Suppressor macrophage treated with lipopolysaccharide for 4 hours (primary cell): ENCODE results near the gene RERG.

Experiments used
- DNase-seq: peaks from one replicate; pipeline ENCODE4 v3.0.0-alpha.2; 2020

RERG gene

DNA sequence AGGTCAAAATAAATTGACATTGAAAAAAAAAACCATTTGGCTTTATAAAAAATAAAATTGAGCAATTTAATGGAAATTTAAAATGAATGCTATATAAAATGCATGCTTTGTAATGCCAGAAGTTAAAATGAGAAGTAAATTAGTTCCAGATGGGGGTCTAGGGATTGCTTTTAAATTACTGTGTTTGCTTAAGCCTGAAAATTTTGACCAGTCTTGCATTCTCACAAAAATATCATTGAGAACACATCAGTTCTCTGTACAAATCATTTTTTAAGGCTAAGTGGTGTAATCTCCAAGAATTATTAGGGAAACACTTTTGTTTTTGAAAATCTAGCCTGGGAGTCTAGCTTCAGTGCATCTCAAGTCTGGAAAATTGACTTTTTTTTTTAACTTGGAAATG is 90.7 kb downstream of the RERG start:
- DNase-seq: no peak

DNA sequence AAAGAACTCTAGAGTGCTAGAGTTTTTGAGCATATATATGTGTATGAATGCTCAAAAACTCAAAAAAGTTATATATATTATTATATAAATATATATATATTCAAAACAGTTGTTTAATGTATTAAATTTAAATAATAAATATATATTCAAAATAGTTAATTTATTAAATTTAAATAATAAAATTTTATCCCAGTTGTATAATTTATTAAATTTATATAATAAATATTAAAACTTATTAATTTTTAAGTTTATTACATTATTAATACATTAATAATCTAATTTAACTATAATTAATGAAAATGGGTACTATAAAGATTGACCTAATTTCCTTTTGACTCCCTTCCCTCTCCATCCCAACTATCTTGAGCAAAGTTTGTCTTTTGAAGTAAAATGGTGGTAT is 97.8 kb downstream of the RERG start:
- no peak for DNase-seq

DNA sequence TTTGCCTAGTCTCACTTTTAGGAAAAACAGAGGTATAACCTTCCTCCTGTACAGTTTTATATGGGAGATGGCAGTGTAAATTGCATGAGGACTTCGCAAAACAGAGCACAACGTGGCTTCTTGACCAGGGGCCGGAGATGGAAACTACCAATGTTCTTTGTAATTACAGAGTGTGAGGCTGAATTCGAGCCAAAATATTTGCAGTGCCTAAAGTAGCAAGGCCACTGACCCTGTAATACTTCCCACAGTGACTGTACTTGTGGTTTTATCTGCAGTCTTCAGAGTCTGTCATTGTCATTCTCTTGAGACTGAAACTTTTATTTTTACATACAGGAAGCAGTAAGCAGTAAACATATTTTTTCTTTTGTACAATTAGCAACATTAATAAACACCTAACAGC is 98.9 kb downstream of the RERG start:
- no peak for DNase-seq

DNA sequence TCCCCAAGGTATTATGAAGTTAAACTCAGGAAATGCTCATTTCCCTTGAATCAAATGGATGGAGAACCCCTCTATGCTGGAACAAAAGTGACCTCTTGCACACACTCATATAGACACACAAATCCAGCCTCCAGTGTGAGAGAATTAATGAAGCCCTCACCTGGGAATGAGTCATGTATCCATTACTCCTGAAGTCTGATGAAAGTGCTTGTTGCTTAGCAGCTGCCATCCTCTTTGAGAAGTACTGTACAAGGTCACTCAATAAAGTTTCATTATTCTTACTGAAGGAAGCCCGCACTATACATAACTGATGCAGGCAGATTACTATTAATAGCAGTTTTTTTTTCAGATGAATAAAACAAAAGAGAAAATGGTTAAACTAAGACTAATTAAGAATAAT is 102.3 kb downstream of the RERG start:
- DNase-seq: no peak

DNA sequence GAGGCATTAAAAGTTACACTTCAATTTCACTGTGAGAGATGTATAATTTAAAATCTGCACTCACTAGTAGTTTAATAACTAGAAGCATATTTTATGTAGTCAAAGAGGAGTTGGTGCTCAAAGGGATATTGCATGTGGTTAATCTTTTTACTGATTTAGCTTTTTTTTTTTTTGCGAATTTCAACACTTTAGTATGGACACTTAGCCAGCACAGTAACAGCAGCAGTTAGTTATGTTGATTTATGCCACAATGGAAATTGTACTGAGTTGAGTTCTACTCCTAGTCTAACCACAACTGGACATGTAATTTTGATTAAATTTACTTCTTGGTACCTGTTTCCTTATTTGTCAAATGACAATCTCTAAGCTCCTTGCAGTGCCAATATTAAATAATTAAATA is 104.2 kb downstream of the RERG start:
- DNase-seq: no peak

DNA sequence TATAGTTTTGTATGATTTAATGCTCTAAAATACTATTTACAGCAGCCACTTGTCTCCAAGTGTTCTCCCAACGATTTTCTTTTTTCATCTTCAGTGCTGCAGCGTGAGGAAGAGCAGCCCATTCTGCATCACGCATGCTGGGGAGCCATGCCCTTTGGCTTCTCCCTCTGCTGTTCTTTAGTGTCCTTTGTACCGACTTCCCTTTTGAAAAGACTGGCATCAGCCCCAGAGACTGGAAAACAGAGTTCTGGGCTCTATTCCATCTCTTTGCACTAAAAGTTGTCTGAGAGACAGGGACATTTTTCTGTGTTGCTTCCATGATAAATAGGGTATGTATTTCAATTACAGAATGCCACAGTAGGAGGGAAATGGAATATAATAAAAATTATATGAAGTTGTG is 105.1 kb downstream of the RERG start:
- no peak for DNase-seq

DNA sequence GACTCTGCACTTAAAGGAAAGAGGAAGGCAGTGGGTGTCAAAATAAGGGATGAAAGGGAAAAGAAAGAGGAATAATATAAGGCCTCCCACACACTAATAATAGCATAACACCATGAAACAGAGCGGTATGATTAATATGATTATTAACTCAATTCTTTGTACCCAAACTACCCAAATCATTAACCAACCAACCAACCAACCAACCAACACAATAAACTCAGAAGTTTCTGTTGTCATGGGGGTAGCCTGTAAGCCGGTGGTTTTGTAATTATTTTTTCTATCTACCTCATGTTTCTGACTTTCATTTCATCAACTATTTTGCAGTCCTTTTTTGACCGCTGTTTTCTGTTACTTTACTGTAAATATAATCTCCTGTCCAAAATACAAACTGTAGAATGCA is 105.8 kb downstream of the RERG start:
- no peak for DNase-seq

DNA sequence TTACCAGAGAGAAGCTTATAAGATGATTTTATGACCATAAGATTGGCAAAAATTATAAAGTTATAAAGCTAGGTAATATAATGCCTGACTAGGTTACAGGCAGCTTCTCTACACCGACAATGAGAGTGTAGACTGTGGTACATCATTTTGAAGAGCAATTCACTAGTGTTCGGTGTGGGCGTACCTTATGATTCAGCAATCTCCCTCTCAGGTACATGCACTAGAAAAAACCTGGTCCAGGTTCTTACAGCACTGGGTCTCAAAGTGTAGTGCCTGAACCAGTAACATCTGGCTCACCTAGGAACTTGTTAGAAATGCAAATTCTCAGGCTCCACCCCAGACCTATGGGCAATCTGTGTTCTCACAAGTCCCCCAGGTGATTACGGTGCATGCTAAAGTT is 106.7 kb downstream of the RERG start:
- DNase-seq: no peak

DNA sequence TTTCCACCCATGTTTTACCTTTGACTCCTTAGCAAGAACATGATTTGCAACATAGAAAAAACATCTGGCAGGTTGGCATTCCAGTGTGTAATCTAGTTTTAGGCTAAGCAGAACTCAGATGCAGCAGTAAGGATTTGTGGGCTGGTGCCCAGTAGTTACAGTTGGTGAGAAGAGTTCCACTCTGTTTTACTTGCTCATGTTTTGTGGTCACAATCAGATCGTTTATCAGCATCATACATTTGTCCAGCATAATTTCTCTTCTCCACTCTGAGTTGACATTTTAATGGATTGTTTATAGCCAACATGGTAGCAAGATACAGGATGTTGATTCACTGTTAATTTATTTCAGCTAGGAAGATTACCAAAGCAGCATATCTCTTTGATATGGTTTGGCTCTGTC is 128.4 kb downstream of the RERG start:
- DNase-seq: no peak

DNA sequence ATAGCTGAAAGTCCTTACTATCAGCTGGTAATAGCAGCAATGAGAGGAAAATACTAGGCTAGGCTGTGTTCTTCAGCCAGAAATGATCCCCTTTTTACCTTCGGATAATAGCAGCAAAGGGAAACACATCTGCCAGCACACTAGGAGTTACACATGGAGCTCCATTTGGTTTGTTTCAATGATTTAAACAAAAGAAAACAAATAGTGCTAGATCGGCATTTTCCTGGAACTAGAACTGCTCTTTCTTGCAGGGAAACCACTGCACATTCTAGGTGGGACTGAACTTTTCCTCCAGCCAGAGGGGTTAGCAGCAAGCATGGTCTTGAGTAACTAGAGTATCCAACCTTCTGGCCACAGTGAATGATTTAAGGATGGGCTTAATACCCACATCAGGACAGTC is 130.8 kb downstream of the RERG start:
- DNase-seq: no peak

DNA sequence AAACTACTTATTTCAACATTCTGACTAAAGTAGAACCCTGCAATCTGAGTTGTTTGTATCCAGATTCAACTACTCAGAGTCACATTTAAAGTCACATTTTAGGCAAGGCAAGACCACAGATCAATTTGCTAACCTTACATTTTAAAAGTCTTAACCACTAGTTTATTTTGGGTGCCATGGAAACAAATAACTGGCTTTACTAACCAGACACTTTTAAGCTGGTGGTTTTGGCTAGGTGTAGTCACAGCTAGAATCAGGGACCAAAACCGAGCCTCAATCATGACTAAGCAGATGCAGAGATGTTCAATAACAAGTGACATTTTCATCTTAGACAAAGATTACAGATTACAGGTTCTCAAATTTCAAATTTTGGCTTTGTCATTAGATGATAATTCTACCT is 133.1 kb downstream of the RERG start:
- no peak for DNase-seq

DNA sequence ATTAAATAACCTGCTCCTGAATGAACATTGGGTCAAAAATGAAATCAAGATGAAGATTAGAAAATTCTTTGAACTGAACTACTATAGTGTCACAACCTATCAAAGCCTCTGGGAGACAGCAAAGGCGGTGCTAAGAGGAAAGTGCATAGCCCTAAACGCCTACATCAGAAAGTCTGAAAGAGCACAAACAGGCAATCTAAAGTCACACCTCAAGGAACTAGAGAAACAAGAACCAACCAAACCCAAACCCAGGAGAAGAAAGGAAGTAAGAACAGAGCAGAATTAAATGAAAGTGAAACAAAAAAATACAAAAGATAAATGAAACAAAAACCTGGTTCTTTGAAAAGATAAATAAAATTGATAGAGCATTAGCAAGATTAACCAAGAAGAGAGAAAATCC is 143.5 kb downstream of the RERG start:
- peak; percentile 9 for DNase-seq

DNA sequence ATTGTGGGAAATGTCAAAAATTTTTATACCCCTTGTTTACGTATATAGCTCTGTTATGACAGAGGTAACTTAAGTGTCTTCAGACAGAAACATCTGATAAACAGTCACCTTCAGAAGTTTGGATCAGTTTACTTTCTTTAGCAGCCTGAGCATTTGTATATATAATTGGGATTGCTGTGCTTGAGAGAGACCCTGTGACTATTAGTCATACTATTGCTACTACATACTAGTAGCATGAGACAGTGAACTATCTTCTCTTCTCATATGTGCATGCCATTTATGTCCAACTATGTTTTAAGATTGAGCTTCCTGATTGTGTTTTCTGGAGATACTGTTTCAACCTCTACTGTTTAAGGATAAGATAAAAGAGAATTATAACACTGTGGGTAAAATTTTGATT is 146.9 kb downstream of the RERG start:
- no peak for DNase-seq

DNA sequence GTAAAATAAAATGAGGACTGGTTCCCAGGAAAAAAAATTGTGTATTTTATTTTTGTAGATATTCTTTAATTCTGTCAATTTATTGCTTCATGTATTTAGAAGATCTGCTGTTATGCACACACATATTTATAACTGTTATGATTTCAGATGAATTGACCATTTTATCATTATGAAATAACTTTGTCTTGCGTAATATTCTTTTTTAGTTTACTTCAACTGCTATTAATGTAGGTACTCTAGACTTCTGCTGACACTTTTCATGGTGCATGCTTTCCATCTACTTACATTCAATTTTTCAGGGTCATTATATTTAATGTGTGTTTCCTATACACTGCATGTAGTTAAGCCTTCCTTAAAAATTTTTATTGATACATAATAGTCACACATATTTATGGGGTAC is 162.1 kb downstream of the RERG start:
- DNase-seq: no peak
